Stimulated activated CD4-positive, alpha-beta T cell treated with anti-CD3 and anti-CD28 coated beads, TNF-alpha, amount 100 ng/mL, for 24 hours (primary cell): ENCODE results near the gene PHACTR3.

ENCODE experiments used
- DNase-seq, 3 experiments: peaks; one replicate each; pipeline ENCODE4 v3.0.0-alpha.2; 2020; ENCODE audit warnings: low read depth in 3 of 3

Gene PHACTR3

GRCh38 chr20:59731376-59731775, 127.0 kb downstream of the PHACTR3 start:
- no peak for DNase-seq

GRCh38 chr20:59733351-59733750, 129.0 kb downstream of the PHACTR3 start:
- no peak for DNase-seq

- no peak for DNase-seq
These were observed 131.1 kb downstream of the PHACTR3 start for GRCh38 chr20:59735486-59735885.

- no peak for DNase-seq
These were observed 131.6 kb downstream of the PHACTR3 start for GRCh38 chr20:59735917-59736316.

- no peak for DNase-seq
These were observed 132.0 kb downstream of the PHACTR3 start for GRCh38 chr20:59736366-59736765.

- DNase-seq: no peak
These were observed 132.8 kb downstream of the PHACTR3 start for GRCh38 chr20:59737073-59737666.

- DNase-seq: no peak
These were observed 133.5 kb downstream of the PHACTR3 start for GRCh38 chr20:59737816-59738215.

GRCh38 chr20:59738851-59739250, 134.5 kb downstream of the PHACTR3 start:
- DNase-seq: no peak

GRCh38 chr20:59740621-59741020, 136.3 kb downstream of the PHACTR3 start:
- DNase-seq: no peak

GRCh38 chr20:59741073-59741472, 136.7 kb downstream of the PHACTR3 start:
- no peak for DNase-seq

- DNase-seq: no peak
These were observed 138.2 kb downstream of the PHACTR3 start for GRCh38 chr20:59742351-59743095.

GRCh38 chr20:59743308-59743707, 139.0 kb downstream of the PHACTR3 start:
- DNase-seq: no peak

GRCh38 chr20:59743767-59744485, 139.6 kb downstream of the PHACTR3 start:
- DNase-seq: no peak

- no peak for DNase-seq
These were observed 140.4 kb downstream of the PHACTR3 start for GRCh38 chr20:59744756-59745155.

GRCh38 chr20:59745201-59745600, 140.9 kb downstream of the PHACTR3 start:
- DNase-seq: no peak

GRCh38 chr20:59745716-59746115, 141.4 kb downstream of the PHACTR3 start:
- DNase-seq: no peak

GRCh38 chr20:59746155-59746554, 141.8 kb downstream of the PHACTR3 start:
- DNase-seq: no peak

- DNase-seq: no peak
These were observed 143.6 kb downstream of the PHACTR3 start for GRCh38 chr20:59747671-59748515.

- no peak for DNase-seq
These were observed 144.4 kb downstream of the PHACTR3 start for GRCh38 chr20:59748619-59749191.

- DNase-seq: no peak
These were observed 145.0 kb downstream of the PHACTR3 start for GRCh38 chr20:59749301-59749700.

GRCh38 chr20:59750209-59750840, 146.0 kb downstream of the PHACTR3 start:
- no peak for DNase-seq
